H1 (cell line): ENCODE results near the gene NEGR1. TPM values are rescaled to one million over a fixed set of nuclear protein-coding genes. Genes with fewer than 3 reads are reported as not detected.

ENCODE experiments used
- CTCF ChIA-PET: fragments of 300-600 bp; sonication (Branson Sonifier 250); formaldehyde crosslinking; loops from one replicate; lab custom pipeline; 2021; ENCODE audit not compliant: partially characterized antibody; lab: Charles Lee
- POLR2A ChIA-PET: fragments of 300-600 bp; sonication (Branson Sonifier 250); formaldehyde crosslinking; loops from one replicate; lab custom pipeline; 2021; ENCODE audit warnings: inconsistent platforms; ENCODE audit not compliant: partially characterized antibody; lab: Charles Lee
- DNase-seq, 2 experiments: peaks; one replicate each; pipeline versions ENCODE4 v3.0.0 to v3.0.0-alpha.2; 2010 to 2022; ENCODE audit warnings: low spot score in 2 of 2, low read depth in 1 of 2, mixed read lengths in 1 of 2
- FAIRE-seq: peaks from 2 replicates; lab custom pipeline; 2011; peaks lifted over from hg19 to GRCh38; lab: Jason Lieb, UNC
- H2AFZ ChIP-seq: 2 replicates; pipeline ENCODE4 v1.8.1; 2012; ENCODE audit warnings: low read length, inconsistent platforms
- H2AK5ac ChIP-seq: 2 replicates; pipeline ENCODE4 v1.6.1; 2013; ENCODE audit warnings: low read depth, low read length
- H2BK120ac ChIP-seq: replicated peaks from 2 replicates; pipeline ENCODE3; 2013; ENCODE audit warnings: low read depth, low read length, inconsistent platforms
- H2BK12ac ChIP-seq: 2 replicates; pipeline ENCODE4 v1.6.1; 2013; ENCODE audit warnings: low read depth, low read length
- H2BK15ac ChIP-seq: 2 replicates; pipeline ENCODE4 v1.6.1; 2013; ENCODE audit warnings: low read length
- H2BK20ac ChIP-seq: 2 replicates; pipeline ENCODE4 v1.6.1; 2013; ENCODE audit warnings: low read length
- H2BK5ac ChIP-seq: 2 replicates; pipeline ENCODE4 v1.6.1; 2013; ENCODE audit warnings: low read depth, low read length
- H3K14ac ChIP-seq: 2 replicates; pipeline ENCODE4 v1.6.1; 2013; ENCODE audit warnings: inconsistent platforms; ENCODE audit not compliant: insufficient read length
- H3K18ac ChIP-seq: 2 replicates; pipeline ENCODE4 v1.6.1; 2013; ENCODE audit warnings: low read length; ENCODE audit errors: extremely low read depth
- H3K23ac ChIP-seq: 2 replicates; pipeline ENCODE4 v1.6.1; 2013; ENCODE audit warnings: inconsistent platforms; ENCODE audit not compliant: insufficient read length
- H3K23me2 ChIP-seq: 2 replicates; pipeline ENCODE4 v1.6.1; 2013; ENCODE audit warnings: low read depth, low read length
- H3K27ac ChIP-seq: 2 replicates; pipeline ENCODE4 v1.6.1; 2011; ENCODE audit warnings: low read depth, low read length, inconsistent platforms
- H3K27me3 ChIP-seq, 4 experiments: replicated peaks in 1 of 4; 1 replicate in 1 of 4; 2 replicates in 3 of 4; pipeline versions ENCODE4 v1.6.1 to v1.8.1; 2011 to 2013; ENCODE audit warnings: low read length in 3 of 4, mild to moderate bottlenecking in 3 of 4, inconsistent platforms in 2 of 4, mixed read lengths in 2 of 4, moderate library complexity in 1 of 4; ENCODE audit not compliant: control insufficient read depth in 3 of 4, insufficient read depth in 3 of 4; ENCODE audit errors: extremely low read depth in 1 of 4
- H3K36me3 ChIP-seq, 4 experiments: 2 replicates each; pipeline versions ENCODE4 v1.6.1 to v1.8.1; 2011 to 2013; ENCODE audit warnings: mild to moderate bottlenecking in 4 of 4, low read length in 3 of 4, moderate library complexity in 2 of 4, control low read depth in 1 of 4, inconsistent platforms in 1 of 4; ENCODE audit not compliant: insufficient read depth in 4 of 4, control insufficient read depth in 2 of 4
- H3K4ac ChIP-seq: replicated peaks from 2 replicates; pipeline ENCODE3; 2013; ENCODE audit warnings: low read length, low read depth, mixed read lengths, inconsistent platforms; ENCODE audit not compliant: insufficient read length
- H3K4me1 ChIP-seq, 4 experiments: replicated peaks in 1 of 4; 1 replicate in 1 of 4; 2 replicates in 3 of 4; pipeline versions ENCODE4 v1.6.1 to v1.8.1; 2011 to 2013; ENCODE audit warnings: low read length in 3 of 4, inconsistent platforms in 2 of 4, mixed read lengths in 1 of 4; ENCODE audit not compliant: insufficient read depth in 4 of 4, control insufficient read depth in 3 of 4
- H3K4me2 ChIP-seq, 2 experiments: 2 replicates each; pipeline versions ENCODE4 v1.6.1 to v1.8.1; 2011 to 2013; ENCODE audit warnings: low read depth in 2 of 2, low read length in 2 of 2, control low read depth in 1 of 2, inconsistent platforms in 1 of 2, mild to moderate bottlenecking in 1 of 2; ENCODE audit not compliant: insufficient read depth in 1 of 2
- H3K4me3 ChIP-seq, 4 experiments: fragments of 200-600, 300-600 bp in 1 of 4; sonication (generic), shearing (Covaris generic), sonication (Bioruptor Twin) in 1 of 4; 2 replicates each; pipeline versions ENCODE4 v1.5.1 to v1.8.1; 2011 to 2016; ENCODE audit warnings: low read length in 4 of 4, low read depth in 3 of 4, control low read depth in 2 of 4, inconsistent platforms in 2 of 4, mild to moderate bottlenecking in 2 of 4, mixed read lengths in 1 of 4, moderate library complexity in 1 of 4; ENCODE audit not compliant: insufficient read depth in 2 of 4; ENCODE audit errors: extremely low read depth in 1 of 4
- H3K56ac ChIP-seq: replicated peaks from 2 replicates; pipeline ENCODE3; 2013; ENCODE audit warnings: low read depth, mild to moderate bottlenecking, mixed read lengths, low read length, inconsistent platforms; ENCODE audit not compliant: insufficient read length
- H3K79me1 ChIP-seq: 2 replicates; pipeline ENCODE4 v1.6.1; 2013; ENCODE audit warnings: low read depth, low read length, control low read depth
- H3K79me2 ChIP-seq, 2 experiments: 2 replicates each; pipeline versions ENCODE4 v1.6.1 to v1.8.1; 2012 to 2013; ENCODE audit warnings: low read length in 2 of 2, mild to moderate bottlenecking in 2 of 2, inconsistent platforms in 1 of 2; ENCODE audit not compliant: insufficient read depth in 2 of 2, control insufficient read depth in 1 of 2
- H3K9ac ChIP-seq, 4 experiments: replicated peaks in 1 of 4; 1 replicate in 1 of 4; 2 replicates in 3 of 4; pipeline versions ENCODE4 v1.6.1 to v1.8.1; 2011 to 2013; ENCODE audit warnings: low read depth in 3 of 4, low read length in 3 of 4, control low read depth in 2 of 4, mild to moderate bottlenecking in 2 of 4, moderate library complexity in 2 of 4, inconsistent platforms in 1 of 4; ENCODE audit errors: extremely low read depth in 1 of 4
- H3K9me3 ChIP-seq, 2 experiments: 2 replicates each; pipeline versions ENCODE4 v1.6.1 to v1.8.1; 2012 to 2013; ENCODE audit warnings: mild to moderate bottlenecking in 2 of 2, moderate library complexity in 2 of 2, control low read depth in 1 of 2, inconsistent platforms in 1 of 2, low read depth in 1 of 2, low read length in 1 of 2, mixed read lengths in 1 of 2; ENCODE audit not compliant: insufficient read depth in 2 of 2
- H4K20me1 ChIP-seq, 2 experiments: replicated peaks in 1 of 2; 2 replicates each; pipeline versions ENCODE3 to v1.8.1; 2011 to 2013; ENCODE audit warnings: inconsistent platforms in 2 of 2, low read length in 2 of 2, mild to moderate bottlenecking in 1 of 2; ENCODE audit not compliant: insufficient read depth in 2 of 2, control insufficient read depth in 1 of 2
- H4K5ac ChIP-seq: 2 replicates; pipeline ENCODE4 v1.6.1; 2013; ENCODE audit warnings: low read length, low read depth, mixed read lengths, inconsistent platforms; ENCODE audit not compliant: insufficient read length
- H4K8ac ChIP-seq: 2 replicates; pipeline ENCODE4 v1.8.0; 2013; ENCODE audit warnings: mild to moderate bottlenecking, moderate library complexity, low read length, inconsistent platforms; ENCODE audit not compliant: insufficient read depth; ENCODE audit errors: extremely low read depth
- H4K91ac ChIP-seq: replicated peaks from 2 replicates; pipeline ENCODE3; 2013; ENCODE audit warnings: low read length, mixed read lengths, inconsistent platforms; ENCODE audit not compliant: insufficient read length
- BCL11A ChIP-seq, 2 experiments: IDR thresholded peaks; one replicate each; pipeline ENCODE4 v1.6.1; 2011; ENCODE audit warnings: low read depth in 2 of 2, low read length in 2 of 2, mild to moderate bottlenecking in 2 of 2
- EZH2 ChIP-seq: fragments of 200-600 bp; sonication (generic); IDR thresholded peaks from 2 replicates; pipeline ENCODE4 v1.7.1; 2012; ENCODE audit warnings: low read depth, mild to moderate bottlenecking, moderate library complexity, low read length, inconsistent platforms; ENCODE audit not compliant: severe bottlenecking
- POLR2AphosphoS5 ChIP-seq: IDR thresholded peaks from 2 replicates; pipeline ENCODE4 v1.6.1; 2011; ENCODE audit warnings: low read depth, low read length
- SAP30 ChIP-seq: fragments of 300-600 bp; sonication (generic); IDR thresholded peaks from 2 replicates; pipeline ENCODE4 v1.7.1; 2012; ENCODE audit warnings: low read length, moderate library complexity, mild to moderate bottlenecking, inconsistent platforms; ENCODE audit not compliant: insufficient read depth, insufficient replicate concordance
- TBP ChIP-seq: IDR thresholded peaks from 2 replicates; pipeline ENCODE4 v1.6.1; 2011; ENCODE audit warnings: low read depth, low read length, improper control_type of control experiment
- YY1 ChIP-seq: IDR thresholded peaks from 2 replicates; pipeline ENCODE4 v1.6.1; 2011; ENCODE audit warnings: low read depth, mild to moderate bottlenecking, low read length
- polyA plus RNA-seq, 7 experiments: library from polyadenylated mRNA; depleted of rRNA in 3 of 7; stranded (reverse) in 5 of 7; unstranded in 2 of 7; fragments of >200 nt in 5 of 7; fragments of 200-250 nt in 2 of 7; gene quantifications; 1 replicate in 5 of 7; 2 replicates in 1 of 7; 4 replicates in 1 of 7; pipeline versions ENCODE4 v1.2.1 to v1.2.3, GENCODE V29; 2011 to 2013; ENCODE audit warnings: missing spikeins in 2 of 7, mixed read lengths in 2 of 7
- total RNA-seq: library from RNA; stranded (reverse); fragmentation: NEBNext Ultra II Directional; extraction: Animal tissue kit (Norgen Biotek cat#: 25700); gene quantifications from 2 replicates; pipeline ENCODE4 v1.2.1, GENCODE V29; 2021

Gene NEGR1
- total and polyA plus RNA-seq, 2 of the 8 experiments (the other 6 are each of a cell fraction or from before 2014, with no cell fraction given) = 0.71 to 1.3 TPM

DNA sequence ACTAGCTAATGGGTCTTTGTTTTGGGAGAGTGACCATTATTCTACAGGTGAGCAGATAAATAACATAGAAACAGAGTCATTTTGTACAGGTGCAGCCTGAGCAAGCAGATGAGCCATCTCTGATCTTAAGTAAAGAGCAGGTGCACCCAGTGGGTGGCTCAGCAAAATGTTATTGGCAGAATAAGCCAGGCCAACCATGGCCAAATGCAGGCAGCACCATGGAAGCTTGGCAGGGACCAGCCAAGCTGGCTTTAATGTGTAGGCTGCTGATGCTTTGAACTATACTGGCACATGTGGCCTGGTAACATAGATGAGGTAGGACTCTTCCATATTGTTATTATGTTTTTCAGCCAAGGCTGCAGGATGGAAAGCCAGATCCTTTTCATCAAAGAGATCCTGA, 648.2 kb downstream of the NEGR1 start:
- Histone ChIP-seq H3K18ac (no peak overlapping the region), H3K27me3 (no peaks in the 10 kb centered on the region), H2BK20ac (no peak overlapping the region), H3K4me3 (no peak overlapping the region), H3K79me2 (no peaks in the 10 kb centered on the region), H2BK15ac (no peak overlapping the region), H3K4ac (no peak overlapping the region), H3K4me2 (no peak overlapping the region), H2BK5ac (no peak overlapping the region), H4K91ac (no peak overlapping the region), H2BK12ac (no peak overlapping the region), H3K56ac (no peak overlapping the region), H3K79me1 (no peaks in the 10 kb centered on the region), H2BK120ac (no peak overlapping the region), H2AK5ac (no peak overlapping the region), H3K27ac (no peak overlapping the region), H2AFZ (no peak overlapping the region), H4K8ac (no peak overlapping the region), H3K4me1 (no peaks in the 10 kb centered on the region), H3K9me3 (no peaks in the 10 kb centered on the region), H4K5ac (no peak overlapping the region), H3K23me2 (no peaks in the 10 kb centered on the region), H3K14ac (no peak overlapping the region), H3K36me3 (no peaks in the 10 kb centered on the region), H3K9ac (no peak overlapping the region), H4K20me1 (no peaks in the 10 kb centered on the region), H3K23ac (no peak overlapping the region)
- no peak for FAIRE-seq
- DNase-seq = no peak
- TF ChIP-seq POLR2AphosphoS5 (no peak), YY1 (no peak), SAP30 (no peak), EZH2 (no peak), TBP (no peak), BCL11A (IDR thresholded peaks at IDR 0.05; ENCODE audit: low read depth in 2 of 2, low read length in 2 of 2) (no peak)
- ChIA-PET CTCF (no interaction called here), POLR2A (no interaction called here)
